TTC549 (cell line): Measurements from ENCODE around the gene PNMA8B.

Experiments used
- FAIRE-seq: peaks from 2 replicates; lab custom pipeline; 2012; peaks lifted over from hg19 to GRCh38; lab: Jason Lieb, UNC

PNMA8B gene

GRCh38 chr19:46487178-46487801 is 8.4 kb downstream of the PNMA8B start:
- no peak for FAIRE-seq

- no peak for FAIRE-seq
Observed at GRCh38 chr19:46486358-46486757, 9.3 kb downstream of the PNMA8B start.

- FAIRE-seq = no peak
Observed at GRCh38 chr19:46484656-46485055, 11.0 kb downstream of the PNMA8B start.

GRCh38 chr19:46482631-46483030 is 13.0 kb downstream of the PNMA8B start:
- no peak for FAIRE-seq

- no peak for FAIRE-seq
Observed at GRCh38 chr19:46481947-46482346, 13.7 kb downstream of the PNMA8B start.

- no peak for FAIRE-seq
Observed at GRCh38 chr19:46481223-46481848, 14.3 kb downstream of the PNMA8B start.

- FAIRE-seq = no peak
Observed at GRCh38 chr19:46480415-46480814, 15.3 kb downstream of the PNMA8B start.

GRCh38 chr19:46478356-46478986 is 17.2 kb downstream of the PNMA8B start:
- FAIRE-seq = no peak

GRCh38 chr19:46475986-46476385 is 19.7 kb downstream of the PNMA8B start:
- no peak for FAIRE-seq

GRCh38 chr19:46474211-46474610 is 21.5 kb downstream of the PNMA8B start:
- no peak for FAIRE-seq

- FAIRE-seq = no peak
Observed at GRCh38 chr19:46472592-46472991, 23.1 kb downstream of the PNMA8B start.

GRCh38 chr19:46471811-46472543 is 23.7 kb downstream of the PNMA8B start:
- FAIRE-seq = no peak

GRCh38 chr19:46471116-46471733 is 24.4 kb downstream of the PNMA8B start, which contains the start of gene PNMA8A:
TSS of gene PNMA8A (minus strand) at chr19:46471563. CDS start at chr19:46471035, 528 bp downstream.
- FAIRE-seq = no peak

GRCh38 chr19:46470376-46470775 is 25.3 kb downstream of the PNMA8B start:
- no peak for FAIRE-seq

GRCh38 chr19:46469541-46470185 is 26.0 kb downstream of the PNMA8B start:
- FAIRE-seq = no peak

- FAIRE-seq = no peak
Observed at GRCh38 chr19:46466536-46467196, 29.0 kb downstream of the PNMA8B start.

GRCh38 chr19:46463516-46463915 is 32.2 kb downstream of the PNMA8B start:
- no peak for FAIRE-seq

GRCh38 chr19:46461537-46461936 is 34.1 kb downstream of the PNMA8B start:
- FAIRE-seq = no peak

GRCh38 chr19:46460981-46461380 is 34.7 kb downstream of the PNMA8B start:
- FAIRE-seq = no peak

GRCh38 chr19:46460055-46460454 is 35.6 kb downstream of the PNMA8B start:
- FAIRE-seq = no peak

GRCh38 chr19:46456930-46457329 is 38.7 kb downstream of the PNMA8B start:
- no peak for FAIRE-seq
